Activated naive CD4-positive, alpha-beta T cell treated with anti-CD3 and anti-CD28 coated beads, Interleukin-2, amount 50 U/mL, for 16 hours (primary cell): Measurements from ENCODE around the gene CP.
"Not testable (repeated sequence)": the region's sequence is repeated elsewhere in the genome, so short reads cannot be mapped to it uniquely, and the experiment has no call there.

Experiments used
- DNase-seq: peaks from one replicate; pipeline ENCODE4 v3.0.0-alpha.2; 2020

CP gene

DNA sequence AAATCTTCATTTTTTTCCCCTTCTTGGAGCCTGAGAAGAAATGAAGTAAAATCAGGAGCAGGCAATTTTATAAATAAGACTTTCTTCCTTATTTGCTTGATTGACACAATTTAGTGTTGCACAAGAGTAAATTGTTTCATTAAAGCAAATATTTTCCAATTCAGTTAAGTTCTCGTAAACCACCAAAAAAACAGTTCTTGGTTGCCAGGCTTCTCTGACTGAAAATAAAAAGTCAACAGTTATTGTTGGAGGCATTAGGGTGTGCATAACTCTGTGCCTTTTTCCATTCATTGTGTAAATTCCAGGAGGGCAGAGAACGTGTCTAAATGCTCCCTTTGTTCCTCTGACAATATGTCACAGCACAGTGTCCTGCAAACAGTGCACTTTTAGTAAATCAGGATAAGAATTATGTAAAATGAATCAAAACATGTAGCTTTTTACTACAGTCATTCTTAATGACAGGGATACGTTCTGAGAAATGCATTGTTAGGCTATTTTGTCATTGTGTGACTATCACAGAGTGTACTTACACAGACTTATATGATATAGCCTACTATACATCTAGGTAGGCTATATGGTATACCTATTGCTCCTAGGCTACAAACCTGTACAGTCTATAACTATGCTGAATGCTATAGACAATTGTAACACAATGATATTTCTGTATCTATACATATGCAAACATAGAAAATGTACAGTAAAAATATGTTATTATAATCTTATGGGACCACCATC lies at the start of gene CP:
Gene CP (minus strand): TSS at position 47 of the 735 bp plus-strand sequence. CDS start 37 bp downstream, at position 10.
- DNase-seq: no peak

DNA sequence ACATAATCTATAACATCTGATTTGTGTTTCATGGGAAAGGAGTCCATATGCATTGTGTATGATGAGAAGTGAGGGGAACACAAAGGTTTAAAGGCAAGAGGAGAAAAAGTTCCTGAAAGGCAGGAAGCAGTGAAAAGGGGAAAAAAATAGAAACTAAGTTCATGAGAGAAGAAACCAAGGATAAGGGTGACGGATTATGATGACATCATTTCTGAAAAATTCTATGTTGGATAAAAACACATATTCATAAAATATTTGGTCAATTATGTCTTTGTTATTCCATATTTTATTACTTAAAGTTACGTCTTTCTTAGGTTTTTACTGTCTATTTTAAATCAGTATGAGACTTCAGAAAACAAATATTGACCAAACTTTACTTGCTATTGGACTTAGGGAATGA lies 48.6 kb upstream of the CP start:
- DNase-seq: no peak

DNA sequence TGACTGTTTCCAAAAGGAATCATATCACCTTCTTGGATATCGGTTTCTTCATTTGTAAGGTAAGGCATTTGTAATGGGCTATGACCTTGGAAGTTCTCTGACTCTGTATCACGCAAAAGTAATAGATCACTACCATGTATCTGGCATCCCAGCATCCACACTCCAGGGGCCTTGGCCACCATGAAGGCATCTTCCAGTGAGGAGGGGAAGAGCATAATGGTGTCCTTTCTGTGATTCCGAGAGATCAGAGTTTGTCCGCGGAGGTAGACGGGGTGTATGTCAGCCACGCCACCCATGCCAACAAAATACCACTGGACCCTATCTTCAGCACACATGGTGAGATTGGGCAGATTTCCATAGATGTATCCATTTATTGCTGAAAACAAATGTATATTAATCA lies 48.1 kb upstream of the CP start:
- no peak for DNase-seq

DNA sequence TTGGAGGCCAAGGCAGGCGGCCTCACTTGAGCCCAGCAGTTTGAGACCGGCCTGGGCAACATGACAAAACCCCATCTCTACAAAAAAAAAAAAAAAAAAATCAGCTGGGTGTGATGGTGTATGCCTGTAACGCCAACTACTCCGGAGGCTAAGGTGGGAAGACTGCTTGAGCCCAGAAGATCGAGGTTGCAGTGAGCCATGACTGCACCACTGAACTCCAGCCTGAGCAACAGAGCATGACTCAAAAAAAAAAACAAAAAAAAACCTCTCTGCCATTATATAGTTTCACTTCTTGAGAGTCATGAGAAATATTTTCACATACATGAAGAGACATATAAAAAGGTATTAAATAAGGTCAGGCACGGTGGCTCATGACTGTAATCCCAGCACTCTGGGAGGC lies 45.9 kb upstream of the CP start:
- no peak for DNase-seq

DNA sequence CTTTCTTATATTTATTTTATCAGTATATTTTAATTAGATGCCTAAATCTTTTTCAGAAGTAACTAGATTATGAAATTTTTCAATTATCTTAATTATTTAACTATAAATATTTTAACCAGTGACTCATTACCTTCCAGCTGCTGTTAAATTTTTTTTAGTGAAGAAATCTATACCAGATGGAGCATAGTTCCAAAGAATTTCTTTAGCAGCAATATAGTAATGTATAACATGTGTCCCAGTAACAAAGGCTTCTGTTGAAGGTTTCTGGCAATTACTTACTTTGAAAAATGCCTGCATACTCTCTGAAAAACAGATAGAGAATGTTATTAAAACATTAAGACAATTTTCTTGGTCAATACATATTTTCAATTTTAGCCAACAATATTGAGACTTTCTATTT lies 45.1 kb upstream of the CP start:
- DNase-seq: no peak

DNA sequence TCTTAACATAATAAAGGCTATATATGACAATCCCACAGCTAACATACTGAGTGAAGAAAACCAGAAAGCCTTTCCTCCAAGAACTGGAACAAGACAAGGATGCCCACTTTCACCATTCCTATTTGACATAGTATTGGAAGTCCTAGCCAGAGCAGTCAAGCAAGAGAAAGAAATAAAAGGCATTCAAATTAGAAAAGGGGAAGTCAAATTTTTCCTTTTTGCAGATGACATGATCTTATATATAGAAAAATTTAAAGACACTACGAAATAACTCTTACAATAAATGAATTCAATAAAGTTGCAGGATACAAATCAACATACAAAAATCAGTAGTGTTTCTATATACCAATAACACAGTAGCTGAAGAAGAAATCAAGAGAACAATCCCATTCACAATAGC lies 42.2 kb upstream of the CP start:
- no peak for DNase-seq

DNA sequence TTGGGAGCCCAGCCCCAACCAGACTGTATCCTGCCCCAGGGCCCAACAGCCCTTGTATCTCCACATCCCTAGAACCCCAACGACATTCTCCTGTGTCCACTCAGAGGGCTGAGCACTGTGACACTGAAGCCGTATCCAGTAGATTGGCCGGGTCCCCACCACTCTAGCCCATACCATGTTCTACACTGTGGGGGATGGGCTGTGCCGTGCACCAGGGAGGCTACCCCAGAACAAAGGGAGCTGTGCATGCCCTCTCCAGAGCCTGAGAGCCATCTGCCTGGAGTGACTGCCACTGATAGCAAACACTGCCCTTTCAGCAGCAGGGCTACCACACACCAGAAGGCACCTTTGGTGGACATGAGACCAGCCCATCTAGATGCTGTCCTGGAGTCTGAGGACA lies 37.1 kb upstream of the CP start:
- no peak for DNase-seq

DNA sequence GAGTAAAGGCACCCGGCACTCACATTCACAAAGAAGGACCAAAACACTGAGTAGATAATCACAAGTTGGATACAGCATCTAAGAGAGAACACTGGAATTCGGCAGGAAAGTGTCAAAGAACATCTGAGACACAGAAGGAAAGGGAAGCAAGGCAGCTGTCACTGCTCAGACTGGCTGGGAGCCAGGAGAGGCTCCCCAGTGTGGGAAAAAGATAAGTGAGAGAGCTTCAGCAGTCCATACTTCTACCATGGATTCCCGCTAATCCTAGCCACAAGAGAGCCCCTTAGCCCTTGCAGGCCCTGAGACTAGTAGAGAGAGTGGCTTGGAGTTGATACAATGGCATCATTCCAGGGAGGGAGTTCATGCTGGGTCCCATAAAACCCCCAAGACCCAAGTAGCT lies 36.7 kb upstream of the CP start:
- DNase-seq: no peak

DNA sequence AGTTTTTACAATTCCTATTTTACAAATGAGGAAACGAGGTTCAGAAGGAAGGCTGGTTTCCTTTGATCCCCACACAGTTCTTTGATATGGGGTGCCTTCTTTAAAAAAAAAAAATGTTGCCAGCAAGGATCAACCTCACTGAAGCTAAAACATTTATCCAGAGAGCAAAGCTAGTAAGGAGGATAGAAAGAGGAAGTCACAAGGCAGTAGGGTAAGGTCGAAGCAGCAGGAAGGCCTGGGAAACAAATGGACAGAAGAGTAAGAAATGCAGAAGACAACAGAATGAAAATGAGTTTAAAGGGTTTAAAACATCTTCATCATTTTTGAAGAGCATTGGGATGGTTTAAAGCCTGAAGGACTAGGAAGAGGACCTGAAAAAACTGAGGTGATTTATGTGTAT lies 30.6 kb upstream of the CP start:
- no peak for DNase-seq

DNA sequence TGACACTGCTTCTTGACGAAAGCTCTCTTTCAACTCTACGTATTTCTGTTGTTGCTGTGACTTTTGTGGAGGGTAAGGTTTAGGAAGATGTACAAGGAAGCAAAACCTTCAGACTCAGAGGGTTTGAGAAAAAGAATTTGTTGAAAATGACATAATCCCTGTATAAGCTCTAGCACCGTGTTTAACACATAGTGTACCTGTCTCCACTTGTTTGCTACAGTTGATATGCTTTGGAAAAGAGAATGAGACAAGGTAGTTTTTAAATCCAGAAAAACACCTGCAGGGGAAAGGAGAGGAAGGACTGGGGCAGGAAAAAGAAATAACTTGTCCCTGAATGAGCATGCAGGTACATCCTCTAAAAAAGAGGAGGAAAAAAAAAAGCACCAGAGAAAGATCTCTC lies 29.6 kb upstream of the CP start:
- DNase-seq: no peak

DNA sequence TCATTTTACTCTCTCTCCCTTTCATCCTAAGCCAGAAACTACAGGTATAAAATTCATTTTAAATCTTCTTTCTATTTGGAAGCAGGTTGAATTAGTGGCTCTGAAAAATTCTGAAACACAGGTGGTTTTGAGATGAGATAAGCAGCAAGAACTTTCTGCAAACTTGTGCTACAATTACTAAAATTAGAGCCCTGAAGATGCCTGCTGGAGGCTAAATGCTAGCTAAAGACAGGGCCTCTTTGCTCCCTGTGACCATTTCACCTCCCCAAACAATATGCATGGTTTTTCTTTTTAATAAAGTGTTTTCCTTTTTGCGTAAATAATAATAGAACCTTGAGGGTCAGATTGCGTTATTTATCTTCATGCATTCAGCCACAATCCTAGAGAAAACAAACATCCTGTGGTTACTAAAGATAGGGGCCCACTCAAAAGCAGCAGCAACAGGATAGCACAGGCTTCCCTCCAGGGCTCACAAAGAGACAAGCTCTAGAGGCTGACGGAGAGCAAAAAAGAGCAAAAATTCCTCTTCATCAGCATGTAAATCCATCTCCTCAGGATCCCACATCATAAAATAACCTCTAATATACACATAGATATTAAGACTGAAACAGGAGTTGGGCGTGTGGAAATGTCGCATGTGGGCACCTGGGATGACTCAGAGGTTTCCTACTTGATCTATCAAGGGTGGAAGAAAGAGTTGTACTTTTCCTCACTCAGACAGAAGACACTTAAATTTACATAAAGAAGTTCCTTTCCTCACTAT lies 26.5 kb upstream of the CP start:
- peak; percentile 39 for DNase-seq

DNA sequence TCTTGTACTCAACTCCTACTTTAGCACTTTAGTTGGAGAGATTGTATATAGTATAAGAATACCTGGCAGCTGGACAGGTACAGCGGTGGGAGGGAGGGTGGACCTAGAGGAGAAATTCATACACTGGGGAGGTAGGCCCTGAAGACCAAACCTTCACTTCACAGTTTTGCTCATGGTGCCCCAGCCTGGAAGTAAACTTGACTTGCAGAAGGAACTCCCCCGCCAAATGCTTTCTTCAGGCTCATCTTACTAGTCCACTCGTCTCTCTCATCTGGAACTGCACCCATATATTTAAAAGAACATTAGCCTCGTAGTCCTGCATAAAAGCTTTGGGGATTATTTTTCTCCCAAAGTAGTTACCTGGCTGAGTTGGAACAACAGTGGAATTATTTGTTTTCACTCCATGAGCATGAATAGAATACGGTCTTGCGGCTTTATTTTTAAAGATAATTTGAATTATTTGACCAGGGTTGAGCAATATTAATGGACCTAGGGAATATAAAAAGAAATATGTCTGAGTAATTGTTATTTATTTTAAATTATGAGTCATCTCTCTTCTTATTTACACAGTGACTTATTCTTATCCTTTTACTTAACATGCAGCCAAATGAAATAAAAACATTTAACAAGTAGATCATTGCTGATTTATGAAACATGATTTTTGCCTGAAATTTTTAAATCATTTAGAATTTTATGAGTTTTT lies 25.5 kb upstream of the CP start:
- no peak for DNase-seq

DNA sequence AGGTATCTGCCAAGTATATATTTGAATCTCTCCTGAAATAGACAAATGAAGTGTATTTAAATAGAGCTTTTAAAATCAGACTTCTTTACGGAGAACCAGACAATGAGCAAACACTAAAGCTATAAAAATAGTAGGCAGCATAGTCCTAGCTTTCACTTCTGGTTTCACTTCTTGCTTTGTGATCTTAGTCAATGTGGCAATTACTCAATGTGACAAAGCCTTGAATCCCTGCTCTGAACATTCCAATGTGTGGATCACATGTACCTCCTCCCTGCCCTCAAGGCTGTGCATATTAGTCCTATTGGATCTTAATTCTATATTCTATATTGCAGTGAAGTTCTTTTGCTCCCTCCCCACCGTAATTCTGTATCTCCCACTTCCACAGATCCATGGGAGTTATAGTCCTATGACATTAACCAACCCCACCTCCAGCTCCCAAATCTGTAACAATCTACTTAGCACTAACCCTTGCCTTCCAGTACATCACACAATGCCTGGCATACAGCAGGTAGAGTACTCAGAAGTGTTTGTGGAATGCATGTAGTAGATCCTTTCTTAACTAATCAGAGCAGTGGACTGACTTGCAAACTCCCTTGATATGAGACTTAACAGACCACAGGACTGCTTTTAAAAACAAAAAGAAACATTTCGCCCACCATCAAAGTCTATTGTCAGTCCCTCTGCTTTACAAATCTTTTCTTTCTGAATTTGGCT lies 24.3 kb upstream of the CP start:
- no peak for DNase-seq

DNA sequence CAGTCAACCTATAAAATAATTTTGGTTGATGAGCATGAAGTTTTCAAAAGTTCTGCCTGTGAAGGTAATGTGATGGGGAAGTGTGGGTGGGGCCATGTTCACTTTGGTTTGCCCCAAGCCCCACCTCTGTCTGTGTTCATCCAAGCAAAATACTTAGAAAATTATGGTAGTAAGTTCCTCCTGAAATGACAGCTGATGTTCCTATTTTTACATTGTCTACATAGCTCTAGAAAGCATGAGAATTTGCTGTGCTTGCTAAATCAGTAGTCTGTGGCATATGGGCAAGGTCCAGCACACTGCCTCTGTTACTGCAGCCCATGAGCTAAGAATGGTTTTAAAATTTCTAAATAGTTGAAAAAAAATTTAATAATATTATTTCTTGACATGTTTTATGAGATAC lies 21.9 kb upstream of the CP start:
- no peak for DNase-seq

DNA sequence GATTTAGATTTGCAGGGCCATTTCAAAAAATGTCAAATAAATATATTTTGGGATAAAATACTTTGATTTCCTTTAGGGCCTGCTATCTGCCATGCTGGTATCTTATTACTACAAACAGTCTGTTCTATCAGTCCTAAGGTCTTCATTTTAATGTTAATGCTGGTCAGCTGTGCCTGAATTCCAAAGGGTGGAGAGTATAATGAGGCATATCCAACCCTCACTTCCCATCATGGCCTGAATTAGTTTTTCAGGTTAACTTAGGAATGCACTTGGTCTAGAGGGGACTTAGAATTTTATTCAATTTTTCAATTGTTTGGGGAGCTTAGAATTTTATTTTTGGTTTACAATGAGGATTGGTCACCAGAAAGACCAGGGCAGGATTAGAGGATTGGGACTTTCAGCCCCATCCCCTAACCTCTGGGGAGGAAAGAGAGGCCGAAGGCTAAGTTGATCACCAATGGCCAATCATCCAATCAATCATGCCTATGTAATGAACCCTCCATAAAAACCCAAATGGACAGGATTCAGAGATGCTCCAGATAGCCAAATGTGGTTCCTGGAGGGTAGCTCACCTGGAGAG lies 17.8 kb upstream of the CP start:
- no peak for DNase-seq

DNA sequence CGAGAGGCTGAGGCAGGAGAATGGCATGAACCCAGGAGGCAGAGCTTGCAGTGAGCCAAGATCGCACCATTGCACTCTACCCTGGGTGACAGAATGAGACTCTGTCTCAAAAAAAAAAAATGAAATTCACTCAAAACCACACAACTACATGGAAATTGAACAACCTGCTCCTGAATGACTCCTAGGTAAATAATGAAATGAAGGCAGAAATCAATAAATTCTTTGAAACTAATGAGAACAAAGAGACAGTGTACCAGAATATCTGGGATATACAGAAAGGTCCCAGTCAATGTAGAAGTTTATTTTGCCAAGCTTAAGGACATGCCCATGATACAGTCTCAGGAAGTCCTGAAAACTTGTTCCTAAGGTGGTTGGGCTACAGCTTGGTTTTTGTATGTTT lies 16.6 kb upstream of the CP start:
- not testable (repeated sequence) for DNase-seq

DNA sequence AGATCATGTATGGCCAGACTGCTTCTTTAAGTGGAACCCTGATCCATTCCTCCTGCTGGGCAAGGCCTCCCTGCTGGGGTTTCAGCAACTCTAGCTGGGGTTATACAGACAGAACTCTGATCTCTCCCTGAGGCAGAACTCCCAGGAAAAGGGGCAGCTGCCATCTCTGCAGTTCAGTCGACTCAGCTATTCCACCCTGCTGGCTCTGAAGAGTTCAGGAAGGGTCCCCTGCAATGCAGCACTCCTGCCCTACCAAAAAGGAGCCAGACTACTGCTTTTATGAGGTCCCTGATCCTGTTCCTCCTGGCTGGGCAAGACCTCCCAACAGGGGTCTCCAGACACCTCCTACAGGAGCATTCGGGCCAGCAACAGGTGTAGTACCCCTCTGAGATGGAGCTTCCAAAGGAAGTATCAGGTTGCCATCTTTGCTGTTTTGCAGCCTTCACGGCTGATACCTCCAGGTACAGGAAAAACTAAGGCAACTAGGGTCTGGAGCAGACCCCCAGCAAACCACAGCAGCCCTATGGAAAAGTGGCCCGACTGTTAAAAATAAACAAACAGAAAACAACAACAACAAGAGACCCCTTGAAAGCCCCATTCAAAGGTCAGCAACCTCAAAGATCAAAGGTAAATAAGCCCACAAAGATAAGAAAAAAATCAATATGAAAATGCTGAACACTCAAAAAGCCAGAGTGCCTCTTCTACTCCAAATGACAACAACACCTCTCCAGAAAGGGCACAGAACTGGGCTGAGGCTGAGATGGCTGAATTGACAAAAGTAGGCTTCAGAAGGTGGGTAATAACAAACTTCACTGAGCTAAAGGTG lies 14.2 kb upstream of the CP start:
- DNase-seq: no peak

DNA sequence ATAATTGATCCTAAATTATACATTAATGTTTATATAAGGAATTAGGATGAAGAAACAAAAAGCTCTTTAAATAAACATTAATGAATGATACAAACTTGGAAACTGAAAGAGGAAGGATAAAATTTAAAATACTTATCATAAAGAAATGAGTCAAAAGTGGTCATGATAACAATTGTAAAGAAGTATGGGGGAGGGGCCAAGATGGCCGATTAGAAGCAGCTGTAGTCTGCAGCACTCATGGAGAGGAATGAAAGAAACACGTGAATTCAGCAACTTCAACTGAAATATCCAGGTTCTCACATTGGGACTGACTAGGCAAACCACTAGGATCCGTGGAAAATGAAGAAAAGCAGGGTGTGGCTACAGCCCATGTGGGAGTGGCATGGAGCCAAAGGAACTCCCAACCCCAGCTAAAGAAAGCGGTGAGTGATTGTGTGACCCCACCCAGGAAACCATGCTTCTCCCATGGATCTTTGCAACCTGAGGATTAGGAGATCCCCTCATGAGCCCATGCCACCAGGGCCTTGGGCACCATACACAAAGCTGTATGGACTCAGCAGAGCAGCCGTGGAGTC lies 13.1 kb upstream of the CP start:
- no peak for DNase-seq

DNA sequence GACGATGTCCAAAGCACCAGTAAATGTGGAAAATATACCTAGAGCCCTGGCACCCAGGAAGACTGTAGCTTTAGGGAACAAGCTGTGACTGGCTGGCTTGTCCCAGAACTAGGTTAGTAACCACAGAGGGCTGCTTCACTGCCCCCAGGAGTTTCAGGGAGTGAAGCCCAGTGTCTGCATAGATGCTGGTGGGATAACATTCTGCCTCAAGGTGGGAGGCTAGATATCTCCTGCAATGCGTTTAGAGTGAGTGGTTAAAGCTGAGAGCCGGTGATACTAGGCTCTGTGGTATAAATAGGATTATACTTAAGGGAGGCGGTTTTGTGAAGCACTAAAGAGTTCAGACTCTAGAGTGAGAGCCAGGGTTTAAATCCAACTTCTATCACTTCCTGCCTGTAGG lies 11.7 kb upstream of the CP start:
- DNase-seq: no peak

DNA sequence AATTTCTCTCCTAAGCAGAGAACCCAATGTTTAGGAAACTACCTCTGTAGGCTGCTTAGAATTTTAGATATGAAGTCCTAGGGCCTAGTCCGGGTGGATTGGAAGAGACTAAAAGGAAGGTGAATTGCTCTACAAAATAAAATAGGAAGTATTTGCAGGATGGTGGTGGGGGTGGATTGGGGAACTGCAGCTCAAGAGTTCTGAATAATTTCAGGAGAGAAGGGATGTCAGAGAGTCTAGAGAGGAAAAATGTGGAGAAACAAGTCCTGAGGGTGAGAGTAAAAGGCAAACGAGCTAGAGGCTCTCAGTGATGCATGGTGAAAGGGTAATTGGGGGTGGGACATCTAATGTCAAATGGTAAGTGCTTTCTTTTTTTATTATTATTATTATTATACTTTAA lies 10.2 kb upstream of the CP start:
- DNase-seq: no peak

DNA sequence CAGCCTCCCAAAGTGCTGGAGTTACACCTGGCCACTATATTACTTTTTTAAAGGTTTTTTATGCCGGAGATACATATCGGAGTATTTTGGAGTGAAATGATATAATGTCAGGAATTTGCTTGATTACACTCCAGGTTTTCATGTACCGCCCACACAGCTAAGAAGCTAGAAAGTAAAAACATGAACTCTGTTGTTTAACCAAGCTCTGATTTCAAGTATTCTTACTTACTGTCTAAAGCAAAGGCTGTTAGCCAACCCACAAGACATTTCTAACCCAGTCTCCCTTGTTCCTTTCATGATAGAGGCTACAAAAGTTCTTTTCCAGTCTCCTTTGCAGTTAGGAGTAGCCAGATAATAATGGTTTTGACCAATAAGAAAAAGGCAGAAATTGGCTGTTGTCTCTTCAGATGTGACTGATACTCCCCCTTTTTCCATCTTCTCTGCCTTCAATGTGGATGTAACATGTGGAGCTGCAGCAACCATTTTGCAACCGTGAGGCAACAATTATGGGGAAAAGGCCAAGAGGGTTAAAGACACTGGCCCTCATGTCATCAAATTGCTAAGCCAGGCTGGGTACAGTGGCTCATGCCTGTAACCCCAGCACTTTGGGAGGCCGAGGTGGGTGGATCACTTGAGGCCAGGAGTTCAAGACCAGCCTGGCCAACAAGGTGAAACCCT lies 6.1 kb upstream of the CP start:
- no peak for DNase-seq
